GM12801 (cell line): ENCODE data around the gene SLC17A7.

ENCODE experiments used
- TF ChIP-seq, protein P1 (sequence below): IDR thresholded peaks from one replicate; pipeline ENCODE4 v1.5.1; 2011; ENCODE audit warnings: control low read depth; ENCODE audit not compliant: insufficient read length; ENCODE audit errors: extremely low read depth

The SLC17A7 gene

DNA sequence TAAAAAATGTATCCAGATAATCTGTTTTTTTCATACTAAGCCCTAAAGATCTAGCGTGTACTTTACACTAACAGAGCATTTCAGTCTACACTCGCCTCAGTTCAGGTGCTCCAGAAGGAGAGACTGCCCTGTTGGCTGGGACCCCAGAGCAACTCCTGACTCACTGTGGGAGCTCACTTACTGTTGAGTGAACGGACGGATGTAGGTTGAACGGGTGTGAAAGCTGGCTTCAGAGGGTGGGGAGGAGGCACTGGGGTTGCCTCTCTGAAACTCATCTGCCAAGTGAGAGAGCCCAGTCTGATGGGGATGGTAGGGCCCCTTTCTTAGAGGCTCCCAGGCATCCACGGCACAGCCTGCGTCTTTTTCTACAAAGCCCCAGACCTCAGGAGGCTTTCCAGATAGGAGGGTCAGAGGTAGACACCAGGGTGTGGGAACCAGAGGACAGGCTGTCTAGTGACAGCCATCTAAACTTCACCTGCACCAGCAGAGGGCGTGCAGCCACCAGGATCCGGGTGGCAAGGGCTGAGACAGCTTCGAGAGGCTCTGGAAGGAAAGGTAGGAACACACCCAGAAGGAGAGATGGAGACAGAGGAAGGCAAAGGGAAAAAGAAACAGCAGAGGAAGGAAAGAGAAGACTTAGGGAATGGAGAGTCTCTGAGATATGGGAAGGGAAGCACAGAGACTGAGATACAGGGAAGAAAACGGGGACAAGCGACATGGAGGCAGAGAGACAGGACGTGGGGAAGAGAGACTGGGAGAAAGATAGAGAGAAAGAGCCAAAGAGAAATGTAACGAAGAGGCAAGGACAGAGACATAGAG lies 49.5 kb downstream of the SLC17A7 start:
- TF ChIP-seq, protein P1, sequence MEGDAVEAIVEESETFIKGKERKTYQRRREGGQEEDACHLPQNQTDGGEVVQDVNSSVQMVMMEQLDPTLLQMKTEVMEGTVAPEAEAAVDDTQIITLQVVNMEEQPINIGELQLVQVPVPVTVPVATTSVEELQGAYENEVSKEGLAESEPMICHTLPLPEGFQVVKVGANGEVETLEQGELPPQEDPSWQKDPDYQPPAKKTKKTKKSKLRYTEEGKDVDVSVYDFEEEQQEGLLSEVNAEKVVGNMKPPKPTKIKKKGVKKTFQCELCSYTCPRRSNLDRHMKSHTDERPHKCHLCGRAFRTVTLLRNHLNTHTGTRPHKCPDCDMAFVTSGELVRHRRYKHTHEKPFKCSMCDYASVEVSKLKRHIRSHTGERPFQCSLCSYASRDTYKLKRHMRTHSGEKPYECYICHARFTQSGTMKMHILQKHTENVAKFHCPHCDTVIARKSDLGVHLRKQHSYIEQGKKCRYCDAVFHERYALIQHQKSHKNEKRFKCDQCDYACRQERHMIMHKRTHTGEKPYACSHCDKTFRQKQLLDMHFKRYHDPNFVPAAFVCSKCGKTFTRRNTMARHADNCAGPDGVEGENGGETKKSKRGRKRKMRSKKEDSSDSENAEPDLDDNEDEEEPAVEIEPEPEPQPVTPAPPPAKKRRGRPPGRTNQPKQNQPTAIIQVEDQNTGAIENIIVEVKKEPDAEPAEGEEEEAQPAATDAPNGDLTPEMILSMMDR = peak; percentile 54

DNA sequence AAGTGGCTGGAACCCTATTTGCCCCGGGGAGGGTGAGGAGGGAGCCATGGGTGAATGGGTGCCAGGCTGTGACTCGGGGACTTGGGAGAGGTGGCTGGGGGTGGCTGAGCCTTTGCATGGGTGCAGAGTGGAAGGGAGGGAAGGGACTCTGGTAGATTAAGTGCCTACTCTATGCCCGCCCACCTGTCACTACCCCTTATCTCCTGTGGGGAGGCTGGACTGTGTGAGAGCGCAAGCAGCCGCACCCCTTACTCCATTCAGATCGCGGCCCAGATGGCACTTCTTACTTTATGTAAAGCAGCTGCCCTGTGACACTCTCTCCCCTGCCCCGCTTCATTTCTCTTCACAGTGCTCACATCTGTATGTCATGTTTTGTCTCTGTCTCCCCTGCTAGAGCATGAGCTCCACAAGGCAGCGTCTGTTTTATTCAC lies 50.4 kb downstream of the SLC17A7 start:
- TF ChIP-seq, protein P1 = no peak

DNA sequence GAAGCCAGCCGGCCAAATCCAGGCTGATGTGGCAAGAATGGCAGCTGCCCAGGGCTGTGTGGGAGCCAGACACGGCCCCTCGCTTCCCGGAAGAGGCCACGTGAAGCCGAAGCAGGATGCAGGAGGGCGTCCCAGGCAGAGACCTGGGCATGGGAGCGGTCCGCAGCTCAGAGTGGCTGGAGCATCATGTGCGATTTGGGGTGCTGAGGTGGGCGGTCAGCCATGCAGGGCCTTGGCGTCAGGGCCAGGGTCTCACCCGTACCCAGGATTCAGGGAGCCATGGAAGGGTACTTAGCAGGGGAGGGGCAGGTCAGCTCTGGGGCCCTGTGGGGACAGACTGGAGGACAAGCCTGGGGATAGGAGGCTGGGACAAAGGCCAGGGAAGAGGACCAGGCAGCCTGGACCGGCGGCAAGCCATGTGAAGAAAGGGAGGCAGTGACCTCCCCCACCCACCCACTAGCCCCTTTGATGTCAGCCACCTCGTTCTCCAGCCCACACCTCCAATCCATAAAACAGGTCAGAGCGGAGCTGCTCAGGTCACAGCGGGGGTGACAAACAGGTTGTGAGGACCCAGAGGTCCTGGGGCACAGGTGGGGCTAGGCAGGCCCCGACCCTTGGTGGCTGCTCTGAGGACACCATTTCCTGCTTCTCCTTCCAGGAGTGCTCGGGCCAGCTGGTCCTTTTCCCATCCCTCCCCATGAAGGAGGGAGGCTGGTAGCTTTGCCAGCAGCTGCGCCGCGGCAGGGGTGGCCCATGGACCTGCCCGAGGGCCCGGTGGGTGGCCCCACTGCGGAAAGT lies 51.0 kb downstream of the SLC17A7 start:
- TF ChIP-seq, protein P1 = no peak

DNA sequence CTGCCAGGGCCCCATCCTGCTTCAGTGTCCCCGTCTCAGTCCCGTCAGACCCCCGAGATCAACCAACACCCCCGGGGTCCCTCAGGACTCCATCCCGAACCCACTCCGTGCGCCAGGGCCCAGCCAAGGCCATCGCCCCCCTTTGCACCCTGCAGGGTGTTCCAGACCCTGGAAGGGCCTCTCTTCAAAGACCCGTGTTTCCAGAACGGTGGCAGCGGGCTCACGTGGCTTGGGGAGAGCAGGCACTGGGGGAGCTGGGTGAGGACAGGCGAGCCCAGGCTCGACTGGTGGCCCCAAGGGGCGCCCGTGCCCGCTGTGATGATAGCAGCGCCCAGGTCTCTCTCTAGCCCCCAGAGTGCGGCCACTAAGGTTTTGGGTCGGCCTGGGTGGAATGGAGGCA lies 51.9 kb downstream of the SLC17A7 start:
- TF ChIP-seq, protein P1 = no peak

DNA sequence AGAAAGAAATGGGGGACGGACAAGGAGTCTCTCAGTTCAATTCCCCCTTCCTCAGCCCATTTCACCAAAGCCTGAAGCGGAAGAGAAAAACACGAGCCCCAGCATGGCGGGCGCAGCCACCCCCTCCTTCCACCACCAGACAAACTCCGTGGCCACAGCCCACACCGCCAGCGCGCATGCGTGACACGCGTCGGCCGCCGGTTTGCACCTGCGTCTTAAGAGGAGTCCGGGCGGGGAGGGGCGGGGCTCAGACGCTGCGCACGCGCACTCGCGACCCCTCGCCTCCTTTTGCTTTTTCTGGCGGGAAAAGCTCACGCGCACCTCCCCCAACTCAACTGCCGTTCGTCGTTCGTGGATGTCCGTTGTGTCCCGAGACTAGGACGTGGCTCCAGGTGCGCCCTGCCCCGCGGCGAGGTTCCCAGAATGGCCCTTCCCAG lies 53.4 kb downstream of the SLC17A7 start, which contains the start of gene KASH5:
KASH5 (plus strand) TSS at position 314 of the 437 bp plus-strand sequence. CDS start 2,635 bp downstream, outside the sequence.
- TF ChIP-seq, protein P1 = no peak

DNA sequence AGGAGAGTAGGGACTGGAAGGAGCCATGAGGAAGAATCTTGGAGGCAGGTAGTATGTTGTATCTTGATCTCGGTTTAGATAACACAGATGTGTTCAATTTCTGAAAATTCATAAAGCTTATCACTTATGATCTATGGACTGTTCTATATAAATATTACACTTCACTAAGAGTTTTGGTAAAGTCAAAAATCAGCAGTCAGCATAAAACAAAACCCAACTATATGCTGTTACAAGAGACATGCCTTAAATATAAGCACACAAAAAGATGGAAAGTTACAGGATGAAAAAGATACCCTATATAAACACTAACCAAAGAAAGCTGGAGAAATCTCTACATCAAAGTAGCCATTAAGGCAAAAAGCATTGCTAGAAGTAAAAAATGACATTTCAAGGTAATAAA lies 57.7 kb downstream of the SLC17A7 start:
- TF ChIP-seq, protein P1 = no peak

DNA sequence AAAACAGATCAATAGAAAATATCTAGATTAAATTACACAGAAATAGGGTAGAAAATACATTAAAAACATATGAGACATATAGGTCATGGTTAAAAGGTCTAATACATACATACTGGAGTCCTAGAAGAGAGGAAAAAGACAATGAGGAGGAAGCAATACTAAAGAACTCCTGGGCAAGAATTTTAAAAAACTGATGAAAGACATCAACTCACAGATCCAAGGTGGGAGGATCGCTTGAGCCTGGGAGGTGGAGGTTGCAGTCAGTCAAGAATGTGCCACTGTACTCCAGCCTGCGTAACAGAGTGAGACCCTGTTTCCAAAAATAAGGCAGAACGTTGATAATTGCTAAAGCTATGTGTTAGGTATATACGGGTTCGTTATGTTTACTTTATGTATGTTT lies 58.7 kb downstream of the SLC17A7 start:
- TF ChIP-seq, protein P1 = no peak
